Ishikawa (cell line): Measurements from ENCODE around the gene GPR27.

Experiments used
- CEBPB ChIP-seq: IDR thresholded peaks from 2 replicates; pipeline ENCODE4 v1.6.1; 2012
- CREB1 ChIP-seq: IDR thresholded peaks from 2 replicates; pipeline ENCODE4 v1.6.1; 2012; ENCODE audit warnings: low read depth
- EGR1 ChIP-seq: IDR thresholded peaks from 2 replicates; pipeline ENCODE4 v1.6.1; 2012
- EP300 ChIP-seq: IDR thresholded peaks from 2 replicates; pipeline ENCODE4 v1.6.1; 2012; ENCODE audit warnings: borderline replicate concordance
- FOXM1 ChIP-seq: IDR thresholded peaks from 2 replicates; pipeline ENCODE4 v1.6.1; 2012; ENCODE audit warnings: low read depth, borderline replicate concordance
- MAX ChIP-seq: IDR thresholded peaks from 2 replicates; pipeline ENCODE4 v1.6.1; 2012
- NFIC ChIP-seq: IDR thresholded peaks from 2 replicates; pipeline ENCODE4 v1.6.1; 2012
- RAD21 ChIP-seq: IDR thresholded peaks from 2 replicates; pipeline ENCODE4 v1.6.1; 2012; ENCODE audit warnings: low read depth
- REST ChIP-seq: IDR thresholded peaks from 2 replicates; pipeline ENCODE4 v1.6.1; 2012; ENCODE audit warnings: low read depth, mild to moderate bottlenecking
- TAF1 ChIP-seq: IDR thresholded peaks from 2 replicates; pipeline ENCODE4 v1.6.1; 2012; ENCODE audit warnings: low read depth, mild to moderate bottlenecking
- TCF12 ChIP-seq: IDR thresholded peaks from 2 replicates; pipeline ENCODE4 v1.6.1; 2012; ENCODE audit warnings: low read depth
- TEAD4 ChIP-seq: IDR thresholded peaks from 2 replicates; pipeline ENCODE4 v1.6.1; 2012
- USF1 ChIP-seq: IDR thresholded peaks from 2 replicates; pipeline ENCODE4 v1.6.1; 2012
- YY1 ChIP-seq: IDR thresholded peaks from 2 replicates; pipeline ENCODE4 v1.6.1; 2012; ENCODE audit warnings: low read depth
- ZBTB7A ChIP-seq: IDR thresholded peaks from 2 replicates; pipeline ENCODE4 v1.6.1; 2012; ENCODE audit warnings: low read depth

The GPR27 gene

GRCh38 chr3:71732637-71733036 is 21.0 kb upstream of the GPR27 start:
- TF ChIP-seq USF1 (no peak), CREB1 (no peak), FOXM1 (no peak), EGR1 (no peak), MAX (no peak), CEBPB (no peak), RAD21 (no peak), ZBTB7A (no peak), TEAD4 (no peak), TCF12 (no peak), TAF1 (no peak), YY1 (no peak), REST (no peak), NFIC (no peak), EP300 (no peak)

- TF ChIP-seq TAF1 (no peak), EGR1 (no peak), NFIC (no peak), FOXM1 (no peak), EP300 (no peak), TEAD4 (no peak), YY1 (no peak)
These were observed 20.3 kb upstream of the GPR27 start for GRCh38 chr3:71733319-71733718.

- TF ChIP-seq YY1: no peak
- no peak for TF ChIP-seq TAF1
- no peak for TF ChIP-seq REST
- TF ChIP-seq ZBTB7A: no peak
- TF ChIP-seq RAD21: no peak
- no peak for TF ChIP-seq CEBPB
- no peak for TF ChIP-seq NFIC
- TF ChIP-seq TEAD4: no peak
- no peak for TF ChIP-seq MAX
- no peak for TF ChIP-seq CREB1
- TF ChIP-seq FOXM1: no peak
- TF ChIP-seq USF1: no peak
- no peak for TF ChIP-seq EGR1
- TF ChIP-seq EP300: no peak
- no peak for TF ChIP-seq TCF12
These were observed 18.8 kb upstream of the GPR27 start for GRCh38 chr3:71734881-71735280.

GRCh38 chr3:71742621-71743020 is 11.0 kb upstream of the GPR27 start:
- TF ChIP-seq RAD21: no peak
- no peak for TF ChIP-seq NFIC

GRCh38 chr3:71744738-71745137 is 8.9 kb upstream of the GPR27 start:
- TF ChIP-seq TEAD4 (no peak), REST (peak; percentile 32; the same call in 1 of the 2 replicates)

GRCh38 chr3:71751602-71752001 is 2.1 kb upstream of the GPR27 start:
- TF ChIP-seq ZBTB7A: no peak
- no peak for TF ChIP-seq CREB1
- no peak for TF ChIP-seq FOXM1
- TF ChIP-seq TCF12: no peak
- no peak for TF ChIP-seq REST
- no peak for TF ChIP-seq EP300
- no peak for TF ChIP-seq RAD21
- TF ChIP-seq USF1: no peak
- no peak for TF ChIP-seq EGR1
- no peak for TF ChIP-seq TEAD4
- TF ChIP-seq TAF1: no peak
- TF ChIP-seq CEBPB: no peak
- no peak for TF ChIP-seq MAX
